ENCODE measurements around the gene RALGAPA2.

DNA sequence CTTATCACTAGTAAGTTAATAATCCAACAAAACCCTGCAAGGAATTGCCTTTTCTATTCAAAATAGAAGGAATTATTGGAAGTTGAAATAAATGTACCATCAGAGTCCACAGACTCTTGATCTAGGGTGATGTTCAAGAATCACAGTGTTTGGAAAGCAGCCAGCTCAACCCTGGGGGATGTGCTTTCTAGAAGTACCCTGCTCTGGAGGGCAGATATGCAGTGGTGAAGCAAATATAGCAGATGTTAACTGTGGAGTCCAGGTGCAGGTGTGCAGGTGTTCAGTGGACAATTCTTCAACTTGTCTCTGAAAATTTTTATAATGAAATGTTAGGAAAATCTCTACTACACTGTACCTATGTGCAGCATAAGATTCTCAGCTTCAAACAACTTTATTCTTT is 353.6 kb downstream of the RALGAPA2 start:
- TF ChIP-seq POLR2A (IDR thresholded peaks at IDR 0.05; ENCODE audit: low read depth, low read length) (no peak), POLR2AphosphoS5 (IDR thresholded peaks at IDR 0.05; ENCODE audit: insufficient read depth, low read depth, low read length) (no peak), JUN (IDR thresholded peaks at IDR 0.05; ENCODE audit: borderline replicate concordance, insufficient read depth, insufficient read length, low read depth) (no peak), EZH2 (IDR thresholded peaks at IDR 0.05; ENCODE audit: borderline replicate concordance, low read depth, low read length, severe bottlenecking) (no peak), MYC (IDR thresholded peaks at IDR 0.05; ENCODE audit: low read depth, low read length) (no peak)
- TF ChIP-seq, protein P1, sequence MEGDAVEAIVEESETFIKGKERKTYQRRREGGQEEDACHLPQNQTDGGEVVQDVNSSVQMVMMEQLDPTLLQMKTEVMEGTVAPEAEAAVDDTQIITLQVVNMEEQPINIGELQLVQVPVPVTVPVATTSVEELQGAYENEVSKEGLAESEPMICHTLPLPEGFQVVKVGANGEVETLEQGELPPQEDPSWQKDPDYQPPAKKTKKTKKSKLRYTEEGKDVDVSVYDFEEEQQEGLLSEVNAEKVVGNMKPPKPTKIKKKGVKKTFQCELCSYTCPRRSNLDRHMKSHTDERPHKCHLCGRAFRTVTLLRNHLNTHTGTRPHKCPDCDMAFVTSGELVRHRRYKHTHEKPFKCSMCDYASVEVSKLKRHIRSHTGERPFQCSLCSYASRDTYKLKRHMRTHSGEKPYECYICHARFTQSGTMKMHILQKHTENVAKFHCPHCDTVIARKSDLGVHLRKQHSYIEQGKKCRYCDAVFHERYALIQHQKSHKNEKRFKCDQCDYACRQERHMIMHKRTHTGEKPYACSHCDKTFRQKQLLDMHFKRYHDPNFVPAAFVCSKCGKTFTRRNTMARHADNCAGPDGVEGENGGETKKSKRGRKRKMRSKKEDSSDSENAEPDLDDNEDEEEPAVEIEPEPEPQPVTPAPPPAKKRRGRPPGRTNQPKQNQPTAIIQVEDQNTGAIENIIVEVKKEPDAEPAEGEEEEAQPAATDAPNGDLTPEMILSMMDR (IDR thresholded peaks at IDR 0.05; ENCODE audit: extremely low read depth in 1 of 2, insufficient read depth in 1 of 2, low read depth in 1 of 2, low read length in 2 of 2), result no peak

All from endothelial cell of umbilical vein (primary cell).